Measurements from ENCODE around the gene NCDN. TPM values are rescaled to one million over a fixed set of nuclear protein-coding genes. Genes with fewer than 3 reads are reported as not detected.

The NCDN gene
- total RNA-seq, 1 donor from 2014 or later: 21.6 TPM

DNA sequence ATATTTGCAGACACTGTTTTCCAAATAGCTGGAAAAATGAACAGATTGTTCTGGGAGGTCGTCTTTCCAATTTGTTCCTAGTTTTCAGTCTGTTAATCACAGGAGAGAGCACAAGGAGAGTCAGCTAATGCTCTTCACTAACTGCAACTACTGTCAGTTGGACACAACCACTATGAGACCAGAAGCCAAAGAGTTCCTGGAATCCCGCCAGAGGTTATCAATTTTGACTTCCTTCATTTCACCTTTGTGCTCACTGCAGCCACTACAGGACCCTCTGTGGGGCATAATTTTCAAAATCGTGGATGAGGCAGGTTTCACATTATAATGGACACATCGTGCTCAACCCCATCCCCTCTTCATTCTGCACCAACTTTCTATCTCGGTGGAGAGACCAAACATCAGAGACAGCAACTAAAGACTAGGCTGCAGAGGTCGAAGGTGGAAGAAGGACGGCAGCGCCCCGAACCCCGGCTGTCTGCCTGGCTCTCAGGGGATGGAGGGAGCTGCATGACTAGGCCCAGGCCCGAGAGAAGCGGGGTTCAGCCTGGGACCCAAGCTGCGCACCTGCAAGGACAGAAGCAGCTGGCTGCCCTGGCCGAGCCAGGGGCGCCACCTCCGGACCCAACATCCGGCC is 998 bp upstream of the NCDN start:
- Mint-ChIP-seq H3K4me1 (ENCODE audit: unreplicated experiment) (peaks cover 24% of the 10 kb centered on the region), H3K36me3 (ENCODE audit: low read depth, unreplicated experiment) (peaks cover 19% of the 10 kb centered on the region), H3K27me3 (ENCODE audit: unreplicated experiment) (peaks cover 11% of the 10 kb centered on the region), H3K27ac (ENCODE audit: unreplicated experiment) (peak overlapping the region; percentile 48), H3K4me3 (ENCODE audit: unreplicated experiment) (peak overlapping the region; percentile 94), H3K9me3 (ENCODE audit: unreplicated experiment) (no peaks in the 10 kb centered on the region)
- TF ChIP-seq, protein P1, sequence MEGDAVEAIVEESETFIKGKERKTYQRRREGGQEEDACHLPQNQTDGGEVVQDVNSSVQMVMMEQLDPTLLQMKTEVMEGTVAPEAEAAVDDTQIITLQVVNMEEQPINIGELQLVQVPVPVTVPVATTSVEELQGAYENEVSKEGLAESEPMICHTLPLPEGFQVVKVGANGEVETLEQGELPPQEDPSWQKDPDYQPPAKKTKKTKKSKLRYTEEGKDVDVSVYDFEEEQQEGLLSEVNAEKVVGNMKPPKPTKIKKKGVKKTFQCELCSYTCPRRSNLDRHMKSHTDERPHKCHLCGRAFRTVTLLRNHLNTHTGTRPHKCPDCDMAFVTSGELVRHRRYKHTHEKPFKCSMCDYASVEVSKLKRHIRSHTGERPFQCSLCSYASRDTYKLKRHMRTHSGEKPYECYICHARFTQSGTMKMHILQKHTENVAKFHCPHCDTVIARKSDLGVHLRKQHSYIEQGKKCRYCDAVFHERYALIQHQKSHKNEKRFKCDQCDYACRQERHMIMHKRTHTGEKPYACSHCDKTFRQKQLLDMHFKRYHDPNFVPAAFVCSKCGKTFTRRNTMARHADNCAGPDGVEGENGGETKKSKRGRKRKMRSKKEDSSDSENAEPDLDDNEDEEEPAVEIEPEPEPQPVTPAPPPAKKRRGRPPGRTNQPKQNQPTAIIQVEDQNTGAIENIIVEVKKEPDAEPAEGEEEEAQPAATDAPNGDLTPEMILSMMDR (IDR thresholded peaks at IDR 0.05; ENCODE audit: unreplicated experiment): no peak
- DNase-seq (ENCODE audit: low spot score): no peak

DNA sequence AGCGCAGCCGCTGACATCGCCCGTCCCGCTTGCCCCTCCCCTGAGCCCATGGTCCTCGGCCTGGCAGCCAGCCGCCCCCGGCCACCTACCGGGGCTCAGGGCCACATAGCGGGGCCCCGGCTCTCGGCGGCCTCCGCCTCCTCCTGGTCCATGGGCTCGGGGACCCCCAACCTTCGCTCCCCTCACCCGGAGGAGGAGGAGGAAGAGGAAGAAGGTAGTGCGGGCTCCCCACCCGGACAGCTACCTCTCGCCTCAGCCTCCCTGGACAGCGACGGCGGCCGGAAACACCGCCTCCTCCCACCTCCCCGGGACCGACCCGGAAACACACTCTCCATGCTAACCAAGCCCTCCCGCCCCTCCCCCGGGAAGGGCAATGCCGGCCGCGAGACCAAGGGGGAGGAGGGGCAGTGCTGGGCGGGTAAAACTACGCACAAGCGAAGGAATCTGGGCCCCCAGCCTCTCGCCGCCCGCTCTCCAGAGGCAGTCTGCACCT is 435 bp upstream of the NCDN start, which contains the start of gene KIAA0319L:
KIAA0319L (minus strand) TSS at position 286 of the 493 bp plus-strand sequence. CDS start 2,912 bp downstream, outside the sequence.
- Mint-ChIP-seq H3K4me1 (ENCODE audit: unreplicated experiment) (peaks cover 24% of the 10 kb centered on the region), H3K9me3 (ENCODE audit: unreplicated experiment) (no peaks in the 10 kb centered on the region), H3K4me3 (ENCODE audit: unreplicated experiment) (peak within 1 kb of the TSS; percentile 96), H3K27ac (ENCODE audit: unreplicated experiment) (peak within 1 kb of the TSS; percentile 93), H3K36me3 (ENCODE audit: low read depth, unreplicated experiment) (peaks cover 19% of the 10 kb centered on the region), H3K27me3 (ENCODE audit: unreplicated experiment) (peaks cover 10% of the 10 kb centered on the region)
- TF ChIP-seq, protein P1 (IDR thresholded peaks at IDR 0.05; ENCODE audit: unreplicated experiment): no peak
- peak; percentile 68 for DNase-seq (ENCODE audit: low spot score)

DNA sequence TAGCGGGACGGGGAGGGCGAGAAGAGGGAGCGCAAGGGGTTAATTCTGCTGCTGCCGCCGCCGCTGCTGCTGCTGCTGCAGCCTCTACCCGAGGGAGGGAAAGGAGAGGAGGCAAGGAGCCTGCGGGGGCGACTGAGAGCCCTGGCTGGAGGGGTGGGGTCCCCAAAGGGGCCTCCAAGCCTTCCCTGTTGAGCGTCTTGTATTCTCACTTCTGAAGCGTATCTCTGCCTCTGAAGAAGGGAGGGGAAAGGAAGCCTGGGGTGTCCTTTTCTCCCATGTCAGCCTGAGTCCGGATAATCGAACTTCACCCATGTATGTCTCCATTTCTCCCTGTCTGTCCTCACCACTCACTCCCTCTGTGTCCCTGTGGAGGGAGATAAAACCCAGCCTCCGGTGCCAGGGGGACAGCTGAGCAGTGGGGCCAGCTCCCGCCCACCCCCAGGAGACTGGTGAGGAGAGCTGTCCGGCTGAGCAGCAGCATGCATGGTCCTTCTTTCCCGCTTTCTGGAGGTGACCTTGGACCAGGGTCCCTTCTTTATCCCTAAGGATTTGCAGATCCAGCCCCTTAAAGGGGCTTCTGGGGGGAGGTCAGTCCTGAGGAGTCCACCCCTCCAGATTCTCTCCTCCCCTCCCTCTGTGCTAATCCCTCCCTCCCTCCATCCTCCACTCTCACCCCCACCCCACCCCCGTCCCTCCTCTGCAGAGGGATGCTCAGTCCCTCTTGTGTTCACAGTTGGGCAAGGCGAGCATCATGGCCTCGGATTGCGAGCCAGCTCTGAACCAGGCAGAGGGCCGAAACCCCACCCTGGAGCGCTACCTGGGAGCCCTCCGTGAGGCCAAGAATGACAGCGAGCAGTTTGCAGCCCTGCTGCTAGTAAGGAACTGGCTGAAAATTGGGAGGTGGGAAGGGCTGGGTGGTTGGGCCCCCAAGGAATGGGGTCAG is 1.0 kb downstream of the NCDN start:
- Mint-ChIP-seq H3K36me3 (ENCODE audit: low read depth, unreplicated experiment) (peaks cover 12% of the 10 kb centered on the region), H3K4me1 (ENCODE audit: unreplicated experiment) (peaks cover 26% of the 10 kb centered on the region), H3K27ac (ENCODE audit: unreplicated experiment) (peak overlapping the region; percentile 93), H3K27me3 (ENCODE audit: unreplicated experiment) (peaks cover 10% of the 10 kb centered on the region), H3K4me3 (ENCODE audit: unreplicated experiment) (peak overlapping the region; percentile 96), H3K9me3 (ENCODE audit: unreplicated experiment) (no peaks in the 10 kb centered on the region)
- DNase-seq (ENCODE audit: low spot score): no peak
- TF ChIP-seq, protein P1 (IDR thresholded peaks at IDR 0.05; ENCODE audit: unreplicated experiment): no peak

DNA sequence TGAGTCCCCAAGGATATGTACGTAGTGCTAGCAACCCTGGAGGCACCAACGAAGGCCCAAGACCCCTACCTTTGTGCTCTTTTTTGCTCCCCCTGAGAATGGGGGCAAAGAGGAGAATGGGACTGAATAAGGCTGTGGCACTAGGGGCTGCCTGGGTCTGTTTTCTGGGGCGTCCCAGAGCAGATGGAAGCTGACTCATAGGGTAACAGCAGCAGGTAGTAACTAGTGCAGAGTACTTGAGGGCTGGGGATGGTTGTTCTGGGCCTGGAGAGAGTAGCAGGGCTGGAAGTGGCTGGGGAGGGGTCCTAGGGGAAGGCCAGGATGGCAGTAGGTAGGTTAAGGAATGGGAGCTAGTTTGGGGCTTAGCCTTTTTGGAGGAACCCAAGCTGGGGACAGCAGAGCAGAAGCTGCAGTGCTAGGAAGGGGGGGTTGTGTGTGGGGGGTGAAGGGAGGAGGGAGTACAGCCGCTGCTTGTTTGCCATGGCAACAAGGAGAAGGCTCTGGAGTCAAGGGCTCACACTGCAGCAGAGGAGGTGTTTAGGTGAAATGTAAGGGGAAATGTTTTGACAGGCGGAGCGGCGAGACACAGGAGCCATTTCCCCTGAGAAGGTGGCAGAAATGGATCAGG is 1.8 kb downstream of the NCDN start:
- DNase-seq (ENCODE audit: low spot score): no peak

More for the DNA sequence above, 1.8 kb downstream of the NCDN start:
- H3K27ac Mint-ChIP-seq (ENCODE audit: unreplicated experiment): no peak overlapping the region
- peak overlapping the region; percentile 23 for H3K4me3 Mint-ChIP-seq (ENCODE audit: unreplicated experiment)
- no peaks in the 10 kb centered on the region for H3K9me3 Mint-ChIP-seq (ENCODE audit: unreplicated experiment)
- peaks cover 15% of the 10 kb centered on the region for H3K36me3 Mint-ChIP-seq (ENCODE audit: low read depth, unreplicated experiment)
- H3K4me1 Mint-ChIP-seq (ENCODE audit: unreplicated experiment): peaks cover 34% of the 10 kb centered on the region
- TF ChIP-seq, protein P1 (IDR thresholded peaks at IDR 0.05; ENCODE audit: unreplicated experiment): no peak
- H3K27me3 Mint-ChIP-seq (ENCODE audit: unreplicated experiment): peaks cover 10% of the 10 kb centered on the region

All from endothelial cell (in vitro differentiated cells).